GM21381 (cell line): ENCODE results near the gene CD69.

Experiments used
- ATAC-seq: cut with Tn5 transposase; IDR thresholded peaks from one replicate; pipeline ENCODE4 v1.9.1; 2021; ENCODE audit warnings: mild to moderate bottlenecking, moderate library complexity; ENCODE audit not compliant: unreplicated experiment

The CD69 gene

DNA sequence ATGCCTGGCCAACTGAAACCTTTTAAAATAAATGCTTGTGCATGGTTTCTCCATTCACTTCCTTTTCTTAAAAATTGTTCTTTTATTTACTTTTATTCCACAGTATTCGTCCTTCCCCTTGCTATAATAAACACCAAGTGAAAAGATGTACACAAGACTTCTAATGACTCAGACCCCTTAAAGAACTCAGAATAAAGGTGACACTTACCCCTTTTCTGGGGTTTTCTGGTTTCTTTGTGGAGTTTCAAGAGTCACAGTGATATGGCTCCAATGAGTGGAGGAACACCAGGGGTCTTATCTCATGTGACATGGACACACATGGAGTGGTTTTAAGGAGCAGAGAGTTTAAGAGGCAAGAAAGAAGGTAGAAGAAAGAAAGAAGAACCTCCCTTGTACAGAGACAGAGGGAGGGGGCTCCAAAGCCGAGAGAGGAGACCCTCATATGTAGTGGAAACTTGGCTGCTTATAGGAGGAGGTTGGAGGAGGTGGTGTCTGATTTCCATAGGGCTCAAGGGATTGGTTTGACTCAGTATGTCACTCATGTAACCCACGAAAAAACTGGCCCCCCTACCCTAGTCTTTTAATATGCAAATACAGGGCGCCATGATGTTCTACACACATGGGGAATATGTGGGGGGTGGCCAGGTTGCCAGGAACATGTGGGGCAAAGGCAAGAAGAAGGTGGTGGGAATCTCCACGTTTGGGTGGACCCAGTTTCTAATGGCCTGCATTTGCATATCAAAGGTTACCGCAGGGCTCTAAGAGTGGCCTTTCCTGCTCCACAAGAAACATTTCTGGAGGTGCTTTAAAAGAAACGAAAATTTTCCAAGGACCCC lies 22.1 kb upstream of the CD69 start:
- no peak for ATAC-seq

DNA sequence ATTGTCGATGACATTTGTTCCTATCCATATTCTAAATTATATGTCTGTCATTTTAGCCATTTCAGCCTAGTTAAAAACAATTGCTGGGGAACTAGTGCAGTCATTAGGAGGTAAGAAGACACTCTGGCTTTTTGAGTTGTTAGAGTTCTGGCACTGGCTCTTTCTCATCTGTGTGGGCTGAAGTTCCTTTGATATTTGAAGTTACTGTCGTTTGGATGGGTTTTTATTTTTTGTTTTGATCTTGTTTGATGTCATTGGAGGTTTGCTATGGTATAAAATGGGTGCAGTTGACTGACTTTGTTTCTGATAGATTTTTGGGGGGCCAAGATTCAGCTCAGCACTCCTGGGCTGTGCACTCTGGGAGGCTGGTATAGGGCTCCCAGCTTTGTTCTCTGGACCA lies 20.7 kb upstream of the CD69 start:
- no peak for ATAC-seq

DNA sequence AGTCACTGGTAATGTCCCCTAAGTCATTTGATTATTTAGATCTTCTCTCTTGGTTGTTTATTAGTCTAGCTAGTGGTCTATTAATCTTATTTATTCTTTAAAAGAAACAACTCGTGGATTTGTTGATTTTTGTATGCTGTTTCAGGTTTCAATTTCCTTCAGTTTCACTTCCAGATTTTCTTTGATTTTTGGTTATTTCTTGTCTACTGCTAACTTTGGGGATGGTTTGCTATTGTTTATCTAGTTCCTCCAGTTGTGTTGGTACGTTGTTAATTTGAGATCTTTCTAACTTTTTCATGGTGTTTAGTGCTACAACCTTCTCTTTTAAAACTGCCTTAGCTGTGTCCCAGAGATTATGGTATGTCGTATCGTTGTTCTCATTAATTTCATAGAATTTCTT lies 18.5 kb upstream of the CD69 start:
- no peak for ATAC-seq

DNA sequence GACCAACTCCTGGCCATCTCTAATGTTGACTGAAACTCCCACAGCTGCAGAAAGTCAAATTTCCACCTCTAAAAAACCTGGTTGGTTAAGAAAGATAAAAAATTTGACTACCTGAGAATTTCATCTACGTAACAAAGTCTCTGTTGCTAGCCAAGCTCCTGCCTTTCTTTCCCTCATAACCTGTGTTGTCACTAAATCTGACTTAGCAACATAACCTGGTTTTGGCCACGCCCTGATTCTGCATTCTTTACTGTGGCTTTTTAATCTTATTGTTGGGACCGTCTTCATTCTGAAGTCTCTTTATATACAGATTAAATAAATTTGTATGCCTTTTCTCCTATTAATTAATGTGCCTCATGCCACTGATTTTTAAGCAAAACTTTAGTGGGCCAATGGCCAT lies 16.1 kb upstream of the CD69 start:
- ATAC-seq = no peak

DNA sequence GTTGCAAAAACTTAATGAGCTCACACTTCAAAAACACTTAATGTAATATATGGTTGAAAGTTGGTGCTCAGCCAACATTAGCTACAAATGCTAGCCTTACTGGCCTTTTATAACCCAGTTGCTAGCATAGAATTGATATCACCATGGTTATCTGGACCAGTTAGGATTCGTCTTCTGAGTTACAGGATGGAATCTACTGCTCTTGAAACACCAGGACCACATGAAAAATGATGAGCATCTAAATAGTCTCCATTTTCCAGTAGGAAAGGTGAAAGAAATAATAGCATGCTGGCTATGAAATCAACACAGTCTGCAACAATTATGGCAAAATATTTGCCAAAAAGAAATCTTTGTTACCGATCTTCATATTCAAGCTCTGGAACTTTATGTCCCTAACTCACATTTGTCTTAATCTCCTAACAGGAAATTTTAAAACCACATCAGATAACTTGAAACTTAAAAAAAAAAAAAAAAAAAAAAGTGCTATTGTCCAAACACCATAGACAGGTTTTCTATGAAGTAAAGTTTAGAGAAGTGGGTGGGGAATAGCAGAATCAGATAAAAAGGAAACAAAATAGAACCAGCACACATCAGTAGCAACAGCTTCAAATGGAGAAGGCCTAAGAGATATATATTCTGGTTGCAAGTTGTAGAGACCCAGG lies 12.6 kb upstream of the CD69 start:
- no peak for ATAC-seq

- no peak for ATAC-seq
Observed at GRCh38 chr12:9763025-9763424, 2.3 kb upstream of the CD69 start.

- ATAC-seq = no peak
Observed at GRCh38 chr12:9762369-9762768, 1.7 kb upstream of the CD69 start.

GRCh38 chr12:9761419-9761781 lies 699 bp upstream of the CD69 start:
- no peak for ATAC-seq

- ATAC-seq = no peak
Observed at GRCh38 chr12:9760120-9760519, 581 bp downstream of the CD69 start.

- no peak for ATAC-seq
Observed at GRCh38 chr12:9759694-9760093, 1.0 kb downstream of the CD69 start.

DNA sequence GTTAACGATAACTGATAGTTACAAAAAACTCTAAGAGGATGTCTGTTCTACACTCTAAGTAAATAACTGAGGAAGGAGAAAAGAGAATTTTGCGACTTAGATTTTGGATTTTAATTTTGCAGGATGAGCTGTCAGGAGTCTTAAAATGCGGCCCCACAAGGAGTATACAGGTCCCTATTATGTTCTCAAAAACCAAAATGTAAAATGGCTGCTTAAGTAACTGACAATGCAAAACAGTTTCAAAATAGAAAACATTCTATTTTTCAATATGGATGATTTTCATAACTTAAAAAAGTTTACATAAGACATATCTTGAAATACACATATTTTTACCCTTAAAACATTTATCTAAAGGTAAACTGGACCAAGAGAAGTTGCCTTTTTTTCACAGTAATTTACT lies 2.6 kb downstream of the CD69 start:
- ATAC-seq = no peak

DNA sequence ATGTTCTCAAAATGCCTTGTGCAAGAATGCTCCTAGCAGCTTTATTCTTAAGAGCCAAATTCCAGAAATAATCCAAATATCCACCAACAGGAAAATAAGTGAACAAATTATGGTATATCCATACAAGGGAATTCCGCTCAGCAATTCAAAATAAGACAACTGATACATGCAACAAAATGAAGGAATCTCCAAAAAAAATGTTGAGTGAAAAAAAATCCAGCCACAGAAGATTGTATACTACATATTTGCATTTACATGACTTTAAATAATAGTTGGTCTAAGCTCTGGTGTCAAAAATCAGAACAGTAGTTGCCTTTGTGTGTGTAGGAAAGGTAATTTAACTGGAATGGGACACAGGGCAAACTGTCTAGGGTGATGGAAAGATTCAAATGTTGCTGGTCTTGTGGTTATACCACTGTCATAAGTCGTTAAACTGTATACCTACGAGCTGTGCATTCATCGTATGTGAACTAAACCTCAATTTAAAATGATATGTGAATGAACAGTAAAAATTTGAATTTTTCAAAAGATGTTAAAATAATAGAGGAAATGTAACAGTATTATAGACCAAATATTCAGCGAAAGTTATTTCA lies 3.2 kb downstream of the CD69 start:
- ATAC-seq = no peak

- ATAC-seq = no peak
Observed at GRCh38 chr12:9756706-9757105, 4.0 kb downstream of the CD69 start.

- no peak for ATAC-seq
Observed at GRCh38 chr12:9756170-9756569, 4.5 kb downstream of the CD69 start.

GRCh38 chr12:9755567-9755966 lies 5.1 kb downstream of the CD69 start:
- ATAC-seq = no peak

DNA sequence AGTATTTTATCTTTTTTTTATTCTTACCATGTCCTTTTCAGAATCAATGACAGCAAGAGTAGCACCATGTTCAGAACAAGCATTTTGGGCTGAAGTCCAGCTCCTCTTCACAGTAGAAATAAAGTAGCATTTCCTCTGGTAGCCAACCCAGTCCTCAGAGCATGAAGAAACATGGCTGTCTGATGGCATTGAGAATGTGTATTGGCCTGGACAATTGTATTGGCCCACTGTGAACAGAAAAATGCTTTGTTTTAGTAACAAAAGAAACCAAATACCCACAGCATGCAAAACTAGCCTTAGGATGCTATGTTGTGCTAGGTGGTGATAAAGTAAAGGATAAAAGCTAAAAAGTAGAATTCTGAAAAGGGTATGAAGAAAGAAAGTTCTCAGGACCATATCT lies 5.7 kb downstream of the CD69 start:
- ATAC-seq = no peak

GRCh38 chr12:9754099-9754927 lies 6.4 kb downstream of the CD69 start:
- no peak for ATAC-seq

DNA sequence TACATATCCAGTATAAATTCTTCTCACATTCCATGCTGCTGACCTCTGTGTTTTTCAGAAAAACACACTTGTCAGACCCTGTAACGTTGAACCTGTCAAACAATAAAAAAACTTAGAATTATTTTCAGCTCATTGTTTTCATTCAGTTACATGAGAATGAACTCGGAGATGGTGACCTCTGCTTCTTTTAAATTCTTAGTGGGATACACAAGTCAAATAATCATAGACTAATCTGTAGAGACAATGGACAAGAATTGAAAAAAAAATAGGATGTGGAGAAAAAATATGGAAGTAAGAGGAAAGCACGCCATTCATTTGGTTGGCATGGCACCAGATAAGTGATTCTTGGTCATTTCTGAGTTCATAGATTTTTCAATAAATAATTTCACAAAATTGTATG lies 7.2 kb downstream of the CD69 start:
- no peak for ATAC-seq

DNA sequence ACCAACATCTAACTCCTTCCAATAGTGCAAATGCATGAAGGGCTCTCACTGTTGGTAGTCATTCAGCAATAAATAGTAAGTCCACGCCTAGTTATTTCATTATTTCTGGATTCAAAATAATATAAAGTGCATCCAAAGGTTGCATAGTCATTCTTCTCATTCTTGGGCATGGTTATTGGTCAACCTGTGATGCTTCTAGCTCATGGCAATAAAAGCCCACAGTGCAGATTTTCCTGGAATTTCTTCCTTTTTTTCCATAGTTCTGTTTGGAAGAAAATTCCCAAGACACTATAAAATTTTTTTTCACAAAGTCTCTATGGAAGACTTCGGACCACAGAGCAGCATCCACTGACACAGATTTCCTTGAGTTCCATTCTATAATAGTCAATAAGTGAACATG lies 7.6 kb downstream of the CD69 start:
- ATAC-seq = no peak

DNA sequence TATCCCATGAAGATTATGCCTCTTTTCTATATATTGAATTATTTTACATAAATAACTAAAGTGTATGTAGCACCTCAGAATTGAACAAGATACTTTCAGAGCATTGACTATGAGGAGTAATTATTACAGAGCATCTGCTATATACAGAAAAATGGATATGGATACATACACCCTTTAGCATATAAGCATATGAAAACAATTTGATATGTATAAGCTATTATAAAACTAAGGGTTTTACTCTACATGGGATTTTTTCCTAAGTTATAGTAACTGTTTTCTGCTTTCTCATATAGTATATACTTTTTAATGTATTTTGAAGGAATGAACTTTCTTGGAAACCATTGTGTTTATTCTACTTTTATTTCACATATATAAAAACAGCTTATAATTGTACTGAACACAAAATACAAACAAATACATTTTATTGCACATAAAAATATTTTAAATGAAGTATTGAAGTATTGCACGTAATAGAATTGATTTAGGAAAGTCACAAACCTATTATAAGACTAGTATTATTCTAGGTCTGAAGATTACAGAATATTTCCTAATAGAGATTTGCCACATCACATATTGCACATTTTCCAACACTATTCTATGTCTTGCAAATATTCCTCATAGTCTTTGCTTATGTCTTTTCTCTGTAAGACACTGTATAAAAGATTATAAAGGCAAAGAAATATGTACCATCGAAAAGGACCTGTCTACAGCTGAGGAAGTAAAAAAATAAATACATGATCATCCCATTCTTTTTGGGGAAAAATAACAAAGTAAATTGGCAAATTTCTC lies 8.4 kb downstream of the CD69 start:
- ATAC-seq = no peak
